H9 (cell line): Measurements from ENCODE around the gene CASP6. TPM values are rescaled to one million over a fixed set of nuclear protein-coding genes. Genes with fewer than 3 reads are reported as not detected.

Experiments
- DNase-seq: peaks from one replicate; pipeline ENCODE4 v3.0.0-alpha.2; 2017
- H2AFZ ChIP-seq: one replicate; pipeline ENCODE4 v1.6.1; 2013; ENCODE audit warnings: mild to moderate bottlenecking, low read length, control low read depth, moderate library complexity
- H2AK5ac ChIP-seq: 2 replicates; pipeline ENCODE4 v1.6.1; 2013; ENCODE audit warnings: low read length, control low read depth, mixed read lengths; ENCODE audit not compliant: insufficient read length
- H2BK120ac ChIP-seq: one replicate; pipeline ENCODE4 v1.6.1; 2013; ENCODE audit warnings: low read depth, mild to moderate bottlenecking, low read length, control low read depth, inconsistent platforms; ENCODE audit not compliant: poor library complexity, severe bottlenecking
- H2BK12ac ChIP-seq: 2 replicates; pipeline ENCODE4 v1.6.1; 2013; ENCODE audit warnings: low read length, control low read depth, mixed read lengths, low read depth; ENCODE audit not compliant: insufficient read length
- H2BK15ac ChIP-seq: 2 replicates; pipeline ENCODE4 v1.6.1; 2013; ENCODE audit warnings: low read depth, low read length, control low read depth
- H2BK20ac ChIP-seq: one replicate; pipeline ENCODE4 v1.6.1; 2013; ENCODE audit warnings: low read depth, mild to moderate bottlenecking, low read length, control low read depth, inconsistent platforms; ENCODE audit not compliant: poor library complexity, severe bottlenecking
- H2BK5ac ChIP-seq: 2 replicates; pipeline ENCODE4 v1.6.1; 2013; ENCODE audit warnings: low read length, control low read depth, mixed read lengths; ENCODE audit not compliant: insufficient read length
- H3K14ac ChIP-seq: 2 replicates; pipeline ENCODE4 v1.6.1; 2013; ENCODE audit warnings: low read length, control low read depth; ENCODE audit not compliant: insufficient read depth
- H3K18ac ChIP-seq: 2 replicates; pipeline ENCODE4 v1.6.1; 2013; ENCODE audit warnings: low read depth, mild to moderate bottlenecking, mixed read lengths, low read length, control low read depth; ENCODE audit not compliant: insufficient read length
- H3K23ac ChIP-seq: 2 replicates; pipeline ENCODE4 v1.6.1; 2013; ENCODE audit warnings: low read length, control low read depth, mixed read lengths, low read depth; ENCODE audit not compliant: insufficient read length
- H3K23me2 ChIP-seq: 2 replicates; pipeline ENCODE4 v1.6.1; 2013; ENCODE audit warnings: low read depth, mild to moderate bottlenecking, mixed read lengths, low read length, control low read depth; ENCODE audit not compliant: insufficient read length, poor library complexity, severe bottlenecking
- H3K27ac ChIP-seq: 2 replicates; pipeline ENCODE4 v1.5.1; 2013; ENCODE audit warnings: low read length, control low read depth, mixed read lengths, low read depth; ENCODE audit not compliant: insufficient read length
- H3K27me3 ChIP-seq: 2 replicates; pipeline ENCODE4 v1.6.1; 2013; ENCODE audit warnings: low read length, control low read depth, inconsistent platforms; ENCODE audit not compliant: insufficient read depth
- H3K4ac ChIP-seq: 2 replicates; pipeline ENCODE4 v1.6.1; 2013; ENCODE audit warnings: low read depth, mild to moderate bottlenecking, control low read depth, inconsistent platforms, low read length, moderate library complexity
- H3K4me1 ChIP-seq: 2 replicates; pipeline ENCODE4 v1.6.1; 2013; ENCODE audit warnings: low read length, control low read depth, inconsistent platforms; ENCODE audit not compliant: insufficient read depth
- H3K4me2 ChIP-seq: 2 replicates; pipeline ENCODE4 v1.6.1; 2013; ENCODE audit warnings: low read length, control low read depth, mixed read lengths; ENCODE audit not compliant: insufficient read length, insufficient read depth
- H3K56ac ChIP-seq: 2 replicates; pipeline ENCODE4 v1.6.1; 2013; ENCODE audit warnings: low read depth, mild to moderate bottlenecking, mixed read lengths, low read length, control low read depth; ENCODE audit not compliant: insufficient read length
- H3K79me1 ChIP-seq: 2 replicates; pipeline ENCODE4 v1.6.1; 2013; ENCODE audit warnings: low read depth, mild to moderate bottlenecking, moderate library complexity, low read length, control low read depth, inconsistent platforms; ENCODE audit not compliant: insufficient read depth, poor library complexity, severe bottlenecking
- H3K79me2 ChIP-seq: 2 replicates; pipeline ENCODE4 v1.6.1; 2013; ENCODE audit warnings: low read length, control low read depth, inconsistent platforms; ENCODE audit not compliant: insufficient read depth
- H3K9ac ChIP-seq: 2 replicates; pipeline ENCODE4 v1.6.1; 2013; ENCODE audit warnings: low read length, control low read depth, mixed read lengths; ENCODE audit not compliant: insufficient read length; ENCODE audit errors: extremely low read depth
- H3K9me3 ChIP-seq: one replicate; pipeline ENCODE4 v1.6.1; 2013; ENCODE audit warnings: low read depth, low read length, inconsistent platforms; ENCODE audit not compliant: control insufficient read depth
- H3T11ph ChIP-seq: one replicate; pipeline ENCODE4 v1.6.1; 2013; ENCODE audit warnings: mild to moderate bottlenecking, low read length, control low read depth, inconsistent platforms
- H4K20me1 ChIP-seq: one replicate; pipeline ENCODE4 v1.6.1; 2013; ENCODE audit not compliant: control insufficient read depth, insufficient read length, insufficient read depth
- H4K5ac ChIP-seq: 2 replicates; pipeline ENCODE4 v1.6.1; 2013; ENCODE audit warnings: low read depth, mild to moderate bottlenecking, mixed read lengths, low read length, control low read depth; ENCODE audit not compliant: insufficient read length
- H4K8ac ChIP-seq: replicated peaks from 2 replicates; pipeline ENCODE4 v1.6.1; 2013; ENCODE audit warnings: low read length, control low read depth, mixed read lengths, low read depth; ENCODE audit not compliant: insufficient read length
- H4K91ac ChIP-seq: 2 replicates; pipeline ENCODE4 v1.6.1; 2013; ENCODE audit warnings: low read depth, mild to moderate bottlenecking, moderate library complexity, mixed read lengths, low read length, control low read depth; ENCODE audit not compliant: insufficient read length
- H3K27ac Mint-ChIP-seq, 3 experiments: 2 replicates in 2 of 3; 3 replicates in 1 of 3; pipeline ENCODE4 v1.8.0; 2020 to 2021; ENCODE audit warnings: mixed read lengths in 3 of 3, mild to moderate bottlenecking in 1 of 3, moderate library complexity in 1 of 3
- H3K27me3 Mint-ChIP-seq: 2 replicates; pipeline ENCODE4 v1.8.0; 2021; ENCODE audit warnings: low read depth, mild to moderate bottlenecking, moderate library complexity, mixed read lengths
- H3K36me3 Mint-ChIP-seq, 3 experiments: 2 replicates in 2 of 3; 3 replicates in 1 of 3; pipeline ENCODE4 v1.8.0; 2020 to 2021; ENCODE audit warnings: low read depth in 3 of 3, mixed read lengths in 3 of 3; ENCODE audit not compliant: insufficient read depth in 1 of 3
- H3K4me1 Mint-ChIP-seq, 2 experiments: 2 replicates each; pipeline ENCODE4 v1.8.0; 2020; ENCODE audit warnings: mixed read lengths in 2 of 2
- H3K4me3 Mint-ChIP-seq, 2 experiments: 2 replicates in 1 of 2; 3 replicates in 1 of 2; pipeline ENCODE4 v1.8.0; 2020 to 2021; ENCODE audit warnings: mild to moderate bottlenecking in 2 of 2, mixed read lengths in 2 of 2, moderate library complexity in 1 of 2
- H3K9me3 Mint-ChIP-seq, 2 experiments: 2 replicates in 1 of 2; 3 replicates in 1 of 2; pipeline ENCODE4 v1.8.0; 2020; ENCODE audit warnings: mild to moderate bottlenecking in 2 of 2, mixed read lengths in 2 of 2, moderate library complexity in 1 of 2
- CTCF ChIP-seq: fragments of 200-600 bp; sonication (generic); conservative IDR thresholded peaks from 3 replicates; pipeline ENCODE4 v1.8.0; 2021; ENCODE audit warnings: antibody characterized with exemption, mild to moderate bottlenecking
- WGBS: extraction: QIAGEN DNeasy Blood & Tissue Kit; methylation state at CpG from one replicate; pipeline ENCODE4 v1.1.7; 2013; ENCODE audit warnings: missing lambda C conversion rate, low lambda C conversion rate, mixed read lengths; ENCODE audit not compliant: insufficient read length; ENCODE audit errors: extremely low coverage; 5-methylcytosine and 5-hydroxymethylcytosine counted together
- total RNA-seq: library from RNA; stranded (reverse); gene quantifications from 2 replicates; pipeline ENCODE4 v1.2.1, GENCODE V29; 2021

CASP6 gene
- total RNA-seq, 1 experiment from 2014 or later, result 25.2 TPM

- Histone ChIP-seq H2AFZ (no peak overlapping the region), H2BK20ac (no peak overlapping the region), H3K18ac (no peak overlapping the region), H2BK120ac (no peak overlapping the region), H3K9ac (peak overlapping the region; percentile 21), H2BK12ac (no peak overlapping the region), H3K4me2 (peak overlapping the region; percentile 63), H3K14ac (peak overlapping the region; percentile 9; the same call in 1 of the 2 replicates), H3K23me2 (peaks cover 4% of the 10 kb centered on the region), H4K5ac (no peak overlapping the region), H3K9me3 (no peaks in the 10 kb centered on the region), H3K4me1 (no peaks in the 10 kb centered on the region), H2BK15ac (no peak overlapping the region), H3K56ac (no peak overlapping the region), H2AK5ac (no peak overlapping the region), H3K23ac (no peak overlapping the region), H3K27ac (no peak overlapping the region), H3K79me2 (peaks cover 9% of the 10 kb centered on the region; the same call in 1 of the 2 replicates), H3K4ac (no peak overlapping the region), H3K79me1 (no peaks in the 10 kb centered on the region), H4K8ac (no peak overlapping the region), H2BK5ac (no peak overlapping the region), H3K27me3 (no peaks in the 10 kb centered on the region), H4K20me1 (no peaks in the 10 kb centered on the region), H4K91ac (no peak overlapping the region), H3T11ph (no peak overlapping the region)
- no peak for TF ChIP-seq CTCF
- no peak for DNase-seq
- Mint-ChIP-seq H3K27ac (peak overlapping the region; percentile 94 to 97 (median 95)), H3K9me3 (no peaks in the 10 kb centered on the region), H3K4me3 (peak overlapping the region; percentile 81 to 88), H3K4me1 (peaks cover 12 to 14% of the 10 kb centered on the region in 2 experiments), H3K36me3 (peaks cover under 1 to 11% (median 6%) of the 10 kb centered on the region in 3 experiments; a peak in 6 of 7 replicates), H3K27me3 (no peaks in the 10 kb centered on the region)
- no CpG with 5 or more reads among the region's 21 CpGs for WGBS
These were observed 27.6 kb upstream of the CASP6 start for GRCh38 chr4:109730619-109731545.
